ENCODE measurements around the gene SCYGR8. TPM values are rescaled to one million over a fixed set of nuclear protein-coding genes. Genes with fewer than 3 reads are reported as not detected.

SCYGR8 gene
- total RNA-seq (not detected), polyA plus RNA-seq (not detected)

- intact Hi-C loops (cut with DNase I), result no loop called here
- WGBS, 2 donors, result 90 to 96% methylated on average over 5 to 6 of the region's 9 CpGs
- no peak for DNase-seq
- Histone ChIP-seq H3K4me1 (no peaks in the 10 kb centered on the region), H3K36me3 (no peaks in the 10 kb centered on the region), H3K4me3 (no peak within 1 kb of the TSS), H3K27ac (no peak within 1 kb of the TSS), H3K27me3 (peaks cover 0 to 4% (median 0%) of the 10 kb centered on the region in 3 donors), H3K9me3 (no peaks in the 10 kb centered on the region)
- TF ChIP-seq EP300 (IDR thresholded peaks at IDR 0.05), result no peak
- TF ChIP-seq, protein P1, sequence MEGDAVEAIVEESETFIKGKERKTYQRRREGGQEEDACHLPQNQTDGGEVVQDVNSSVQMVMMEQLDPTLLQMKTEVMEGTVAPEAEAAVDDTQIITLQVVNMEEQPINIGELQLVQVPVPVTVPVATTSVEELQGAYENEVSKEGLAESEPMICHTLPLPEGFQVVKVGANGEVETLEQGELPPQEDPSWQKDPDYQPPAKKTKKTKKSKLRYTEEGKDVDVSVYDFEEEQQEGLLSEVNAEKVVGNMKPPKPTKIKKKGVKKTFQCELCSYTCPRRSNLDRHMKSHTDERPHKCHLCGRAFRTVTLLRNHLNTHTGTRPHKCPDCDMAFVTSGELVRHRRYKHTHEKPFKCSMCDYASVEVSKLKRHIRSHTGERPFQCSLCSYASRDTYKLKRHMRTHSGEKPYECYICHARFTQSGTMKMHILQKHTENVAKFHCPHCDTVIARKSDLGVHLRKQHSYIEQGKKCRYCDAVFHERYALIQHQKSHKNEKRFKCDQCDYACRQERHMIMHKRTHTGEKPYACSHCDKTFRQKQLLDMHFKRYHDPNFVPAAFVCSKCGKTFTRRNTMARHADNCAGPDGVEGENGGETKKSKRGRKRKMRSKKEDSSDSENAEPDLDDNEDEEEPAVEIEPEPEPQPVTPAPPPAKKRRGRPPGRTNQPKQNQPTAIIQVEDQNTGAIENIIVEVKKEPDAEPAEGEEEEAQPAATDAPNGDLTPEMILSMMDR (IDR thresholded peaks at IDR 0.05), result no peak
- no peak for TF ChIP-seq POLR2AphosphoS5 (IDR thresholded peaks at IDR 0.05)
- TF ChIP-seq POLR2A (IDR thresholded peaks at IDR 0.05), result no peak
Measured at GRCh38 chr2:227745594-227745993, at the start of gene SCYGR8. TSS of gene SCYGR8 (plus strand) at chr2:227745894. CDS start at chr2:227745894, 0 bp downstream.

DNA sequence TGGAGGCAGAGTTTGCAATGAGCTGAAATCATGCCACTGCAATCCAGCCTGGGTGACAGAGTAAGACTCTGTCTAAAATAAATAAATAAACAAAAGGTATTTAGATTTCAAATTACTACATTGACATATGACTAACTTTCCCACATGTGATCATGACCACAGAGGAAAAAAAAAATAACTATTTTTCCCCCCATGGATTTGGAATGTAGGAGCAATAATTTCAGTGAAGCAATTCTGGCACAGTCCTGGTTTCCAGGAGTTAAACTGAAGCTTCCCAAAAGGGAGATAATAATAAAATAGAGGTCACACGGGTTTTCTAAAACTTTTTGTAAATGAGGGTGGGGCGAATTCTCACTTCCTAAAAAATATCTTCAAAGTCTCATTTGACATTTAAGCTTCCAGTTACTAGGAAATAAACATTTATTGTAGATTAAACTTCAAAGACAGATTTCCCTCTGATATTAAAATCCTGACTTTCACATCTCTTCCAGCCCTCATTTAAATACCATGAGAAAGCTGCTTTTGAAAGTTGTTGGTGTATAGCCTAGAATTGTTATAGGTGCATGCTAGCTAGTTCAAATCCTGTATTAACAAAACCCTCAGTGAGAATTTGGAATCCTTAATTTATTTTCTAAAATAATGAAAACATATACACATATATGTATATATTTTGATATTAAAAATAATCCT lies 48.6 kb upstream of the SCYGR8 start:
- TF ChIP-seq, protein P1 (IDR thresholded peaks at IDR 0.05), result no peak
- TF ChIP-seq POLR2A (IDR thresholded peaks at IDR 0.05) (no peak), POLR2AphosphoS5 (IDR thresholded peaks at IDR 0.05) (no peak), EP300 (IDR thresholded peaks at IDR 0.05) (no peak)
- Histone ChIP-seq H3K4me3 (no peak overlapping the region), H3K27ac (no peak overlapping the region), H3K27me3 (no peaks in the 10 kb centered on the region), H3K9me3 (no peaks in the 10 kb centered on the region), H3K4me1 (no peaks in the 10 kb centered on the region), H3K36me3 (no peaks in the 10 kb centered on the region)
- intact Hi-C loops (cut with DNase I), result no loop called here
- whole genome bisulfite sequencing, 2 donors, result 44 to 52% methylated on average over 2 of the region's 2 CpGs
- DNase-seq, result no peak

GRCh38 chr2:227701556-227701955 lies 44.1 kb upstream of the SCYGR8 start:
- intact Hi-C loops (cut with DNase I), result no loop called here
- Histone ChIP-seq H3K4me3 (no peak overlapping the region), H3K27me3 (no peaks in the 10 kb centered on the region), H3K9me3 (no peaks in the 10 kb centered on the region), H3K27ac (no peak overlapping the region), H3K4me1 (no peaks in the 10 kb centered on the region), H3K36me3 (no peaks in the 10 kb centered on the region)
- 14 to 60% methylated on average over 3 of the region's 3 CpGs for WGBS, 2 donors
- TF ChIP-seq POLR2AphosphoS5 (IDR thresholded peaks at IDR 0.05), result no peak
- TF ChIP-seq POLR2A (IDR thresholded peaks at IDR 0.05), result no peak
- TF ChIP-seq, protein P1 (IDR thresholded peaks at IDR 0.05), result no peak
- no peak for TF ChIP-seq EP300 (IDR thresholded peaks at IDR 0.05)
- DNase-seq, result no peak

DNA sequence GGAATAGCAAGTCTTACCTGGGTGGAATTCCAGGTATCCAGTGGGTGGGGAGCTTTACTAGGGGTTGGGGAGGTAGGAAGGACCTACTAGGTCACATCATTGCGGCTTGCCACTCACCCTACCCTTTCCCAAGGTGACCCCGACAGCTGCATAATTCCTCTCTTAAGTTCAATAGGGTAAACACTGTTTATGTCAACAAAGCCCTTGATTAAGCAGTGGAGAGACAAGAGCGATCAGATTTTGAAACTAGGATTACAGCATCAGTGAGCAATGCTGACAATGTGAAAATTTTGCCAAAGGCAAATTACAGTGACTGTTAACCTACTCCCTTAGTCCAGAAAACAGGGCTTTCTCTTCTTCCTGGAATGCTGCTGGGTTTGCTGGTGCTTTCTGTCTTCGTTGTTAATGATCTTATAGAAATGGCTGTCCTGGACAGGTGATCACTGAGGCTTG lies 42.4 kb upstream of the SCYGR8 start:
- DNase-seq, result no peak
- intact Hi-C loops (cut with DNase I), result no loop called here
- no peaks in the 10 kb centered on the region for H3K36me3 ChIP-seq
- no peaks in the 10 kb centered on the region for H3K27me3 ChIP-seq
- no peak overlapping the region for H3K27ac ChIP-seq
- H3K4me1 ChIP-seq, result no peaks in the 10 kb centered on the region
- TF ChIP-seq POLR2AphosphoS5 (IDR thresholded peaks at IDR 0.05) (no peak), POLR2A (IDR thresholded peaks at IDR 0.05) (no peak), EP300 (IDR thresholded peaks at IDR 0.05) (no peak)
- TF ChIP-seq, protein P1 (IDR thresholded peaks at IDR 0.05), result no peak
- 14 to 56% methylated on average over 4 of the region's 4 CpGs for WGBS, 2 donors
- no peaks in the 10 kb centered on the region for H3K9me3 ChIP-seq
- H3K4me3 ChIP-seq, result no peak overlapping the region

Measured in sigmoid colon (tissue), 7 donors.